SH-SY5Y (cell line): Measurements from ENCODE around the gene RETSAT.

Experiments used
- GATA2 ChIP-seq: IDR thresholded peaks from 2 replicates; pipeline ENCODE4 v1.6.1; 2011; ENCODE audit warnings: mild to moderate bottlenecking, low read depth, low read length
- GATA3 ChIP-seq: IDR thresholded peaks from 2 replicates; pipeline ENCODE4 v1.6.1; 2011; ENCODE audit warnings: low read depth, mild to moderate bottlenecking, low read length, moderate library complexity

GRCh38 chr2:85356186-85356585, 1.9 kb upstream of the RETSAT start:
- TF ChIP-seq GATA3: no peak
- no peak for TF ChIP-seq GATA2
